Memory B cell (primary cell): ENCODE results near the gene RAB15.
A peak's percentile ranks its signal among the peaks of the same experiment; 100 is the strongest.

Experiments
- ATAC-seq: fragments of 150-1000 bp; cut with Tn5 transposase; 2 replicates; pipeline ENCODE4 v1.10.0; 2021; ENCODE audit warnings: low read depth, mild to moderate bottlenecking, moderate library complexity
- DNase-seq, 2 donors: peaks; one replicate each; pipeline ENCODE4 v3.0.0; 2022; ENCODE audit warnings: low spot score in 2 of 2
- H3K27ac Mint-ChIP-seq: one replicate; pipeline ENCODE4 v1.8.0; 2022; ENCODE audit warnings: mild to moderate bottlenecking, moderate library complexity, mixed read lengths
- H3K27me3 Mint-ChIP-seq: one replicate; pipeline ENCODE4 v1.8.0; 2022; ENCODE audit warnings: mixed read lengths
- H3K36me3 Mint-ChIP-seq: one replicate; pipeline ENCODE4 v1.8.0; 2022; ENCODE audit warnings: mild to moderate bottlenecking, mixed read lengths
- H3K4me1 Mint-ChIP-seq: one replicate; pipeline ENCODE4 v1.8.0; 2022; ENCODE audit warnings: mixed read lengths
- H3K4me3 Mint-ChIP-seq: one replicate; pipeline ENCODE4 v1.8.0; 2022; ENCODE audit warnings: mild to moderate bottlenecking, moderate library complexity, mixed read lengths
- H3K9me3 Mint-ChIP-seq: one replicate; pipeline ENCODE4 v1.8.0; 2022; ENCODE audit warnings: mixed read lengths

Gene RAB15

DNA sequence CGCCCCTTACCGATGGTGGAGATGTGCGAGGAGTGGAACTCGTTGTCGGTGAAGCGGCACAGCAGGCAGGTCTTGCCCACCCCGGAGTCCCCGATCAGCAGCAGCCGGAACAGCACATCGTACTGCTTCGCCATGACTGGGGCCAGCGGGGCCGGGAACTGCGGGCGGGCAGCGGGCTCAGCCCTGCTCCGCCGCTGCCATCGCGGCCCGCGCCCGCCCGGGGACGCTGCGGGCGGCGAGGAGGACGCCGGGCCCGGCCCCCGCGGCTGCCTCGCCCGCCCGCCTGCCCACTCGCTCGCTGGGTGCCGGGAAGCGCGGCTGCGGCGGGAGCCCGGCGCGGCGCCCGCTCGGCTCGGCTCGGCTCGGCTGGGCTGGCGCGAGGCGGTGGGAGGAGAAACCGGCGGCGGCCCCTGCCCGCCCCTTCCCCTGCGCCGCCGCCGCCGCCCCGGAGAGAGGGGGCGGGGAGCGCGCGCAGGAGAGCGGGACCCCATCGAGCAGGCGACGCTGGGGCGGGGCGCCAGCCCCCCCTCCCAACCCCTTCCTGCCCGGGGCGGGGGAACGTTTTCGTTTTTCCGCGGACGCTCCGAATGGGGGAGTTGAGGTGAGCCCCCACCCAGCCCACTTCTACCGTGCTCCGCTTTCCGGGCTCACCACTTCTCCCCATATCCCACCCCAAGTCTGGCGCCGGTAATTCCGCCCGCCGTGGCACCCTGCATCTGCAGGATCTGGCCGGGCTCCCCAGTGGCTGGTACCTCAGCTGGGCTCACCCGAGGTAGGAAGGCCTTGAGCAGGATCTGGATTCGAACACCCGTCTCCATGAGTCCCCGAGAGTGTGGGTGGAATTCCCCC is at the start of gene RAB15:
RAB15 (minus strand) TSS at position 394 of the 849 bp plus-strand sequence; CDS start at position 134, 260 bp downstream.
- DNase-seq (peak in 1 of 2 donors; percentile 22), ATAC-seq (peak; percentile 63)
- no peak within 1 kb of the TSS for H3K27ac Mint-ChIP-seq
- H3K4me3 Mint-ChIP-seq = peak within 1 kb of the TSS; percentile 86
- peaks cover 6% of the 10 kb centered on the region for H3K4me1 Mint-ChIP-seq
- peaks cover 13% of the 10 kb centered on the region for H3K27me3 Mint-ChIP-seq
- peaks cover 2% of the 10 kb centered on the region for H3K36me3 Mint-ChIP-seq
- H3K9me3 Mint-ChIP-seq = no peaks in the 10 kb centered on the region

DNA sequence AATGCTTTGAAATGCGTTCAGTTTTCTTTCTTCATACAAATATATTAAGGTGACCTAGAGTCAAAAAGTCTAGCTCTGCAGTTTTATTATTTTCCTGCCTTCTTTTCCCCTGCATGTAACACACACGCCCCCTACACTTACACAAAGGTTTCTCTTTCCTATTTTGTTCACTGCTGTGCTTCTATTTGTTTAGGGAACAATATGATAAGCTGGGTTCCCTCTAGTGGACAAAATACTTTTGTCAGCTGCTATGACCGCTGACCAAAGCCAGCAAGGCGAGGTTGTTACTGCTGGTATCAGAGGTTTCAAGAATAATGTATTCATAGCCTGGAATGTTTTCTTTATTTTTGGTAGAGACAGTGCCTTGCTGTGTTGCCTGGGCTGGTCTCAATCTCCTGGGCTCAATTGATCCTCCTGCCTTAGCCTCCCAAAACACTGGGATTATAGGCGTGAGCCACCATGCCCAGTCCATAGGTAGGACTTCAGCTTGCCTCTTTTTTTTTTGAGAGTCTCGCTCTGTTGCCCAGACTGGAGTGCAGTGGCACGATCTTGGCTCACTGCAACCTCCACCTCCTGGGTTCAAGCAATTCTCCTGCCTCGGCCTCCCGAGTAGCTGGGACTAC is 47.9 kb upstream of the RAB15 start:
- Mint-ChIP-seq H3K27ac (peak overlapping the region; percentile 12), H3K9me3 (no peaks in the 10 kb centered on the region), H3K4me3 (no peak overlapping the region), H3K27me3 (no peaks in the 10 kb centered on the region), H3K36me3 (peaks cover 7% of the 10 kb centered on the region), H3K4me1 (no peaks in the 10 kb centered on the region)
- DNase-seq (no peak), ATAC-seq (peak; percentile 29)

DNA sequence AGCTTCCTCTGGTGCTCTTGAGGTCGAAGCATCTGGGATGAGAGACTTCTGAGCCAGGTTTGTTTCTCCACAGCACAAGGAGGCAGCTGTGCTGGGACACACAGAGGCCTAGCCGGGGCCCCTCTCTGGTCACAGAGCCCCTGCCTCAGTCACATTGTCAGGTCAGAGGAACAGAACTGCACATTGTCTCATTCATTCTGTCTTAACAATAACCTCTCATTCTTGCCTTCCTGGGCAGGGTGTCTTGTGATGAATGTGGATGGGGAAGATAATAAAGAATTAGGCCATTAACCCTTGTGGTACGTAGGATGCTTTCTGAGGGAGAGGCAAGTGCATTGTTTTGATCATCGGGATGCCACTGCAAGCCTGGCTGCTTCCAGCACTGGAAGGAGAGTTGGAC is 44.3 kb upstream of the RAB15 start:
- no peak for ATAC-seq
- no peaks in the 10 kb centered on the region for H3K9me3 Mint-ChIP-seq
- no peaks in the 10 kb centered on the region for H3K4me1 Mint-ChIP-seq
- peaks cover 18% of the 10 kb centered on the region for H3K36me3 Mint-ChIP-seq
- H3K27me3 Mint-ChIP-seq = no peaks in the 10 kb centered on the region
- no peak overlapping the region for H3K4me3 Mint-ChIP-seq
- no peak for DNase-seq
- no peak overlapping the region for H3K27ac Mint-ChIP-seq

DNA sequence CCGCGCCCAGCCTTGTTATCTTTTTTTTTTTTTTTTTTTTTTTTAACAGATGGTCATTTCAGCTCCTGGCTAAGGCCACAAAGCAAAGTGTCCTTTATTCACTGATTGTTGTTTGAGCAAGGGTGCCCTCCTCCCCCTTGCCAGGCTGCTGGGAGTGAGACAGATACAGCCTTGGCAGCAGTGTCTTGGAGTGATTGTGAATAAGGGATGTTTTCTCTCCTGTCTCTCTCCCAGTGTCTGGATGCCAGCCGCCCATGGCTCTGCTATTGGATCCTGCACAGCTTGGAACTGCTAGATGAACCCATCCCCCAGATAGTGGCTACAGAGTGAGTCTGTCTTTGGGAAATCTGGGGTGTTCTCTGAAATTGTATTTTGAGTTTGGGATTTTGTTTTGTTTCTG is 43.3 kb upstream of the RAB15 start:
- Mint-ChIP-seq H3K36me3 (peaks cover 23% of the 10 kb centered on the region), H3K4me1 (no peaks in the 10 kb centered on the region), H3K27me3 (no peaks in the 10 kb centered on the region), H3K4me3 (no peak overlapping the region), H3K27ac (no peak overlapping the region), H3K9me3 (no peaks in the 10 kb centered on the region)
- DNase-seq = no peak
- ATAC-seq = no peak

DNA sequence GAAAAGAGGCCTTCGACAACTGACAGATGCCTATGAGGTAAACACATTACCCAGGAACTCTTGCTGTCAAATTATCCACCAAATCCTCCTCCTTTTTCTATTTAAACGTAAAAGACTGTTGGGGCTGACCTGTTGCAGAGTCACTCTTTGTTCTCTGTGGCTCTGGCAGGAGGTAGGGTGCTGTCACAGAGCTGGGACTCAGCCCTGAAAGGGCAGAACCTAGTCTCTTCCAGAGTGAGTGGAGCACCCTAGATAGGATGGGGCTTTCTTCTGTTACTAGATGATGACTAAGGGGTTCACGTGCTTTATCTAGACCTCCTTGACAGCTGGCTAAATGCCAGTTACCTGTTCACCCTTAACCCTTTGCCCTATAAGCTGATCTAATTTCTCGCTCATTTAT is 40.2 kb upstream of the RAB15 start:
- H3K36me3 Mint-ChIP-seq = peaks cover 37% of the 10 kb centered on the region
- H3K4me1 Mint-ChIP-seq = no peaks in the 10 kb centered on the region
- no peak overlapping the region for H3K4me3 Mint-ChIP-seq
- H3K27me3 Mint-ChIP-seq = no peaks in the 10 kb centered on the region
- H3K9me3 Mint-ChIP-seq = no peaks in the 10 kb centered on the region
- no peak for ATAC-seq
- no peak overlapping the region for H3K27ac Mint-ChIP-seq
- DNase-seq = no peak

DNA sequence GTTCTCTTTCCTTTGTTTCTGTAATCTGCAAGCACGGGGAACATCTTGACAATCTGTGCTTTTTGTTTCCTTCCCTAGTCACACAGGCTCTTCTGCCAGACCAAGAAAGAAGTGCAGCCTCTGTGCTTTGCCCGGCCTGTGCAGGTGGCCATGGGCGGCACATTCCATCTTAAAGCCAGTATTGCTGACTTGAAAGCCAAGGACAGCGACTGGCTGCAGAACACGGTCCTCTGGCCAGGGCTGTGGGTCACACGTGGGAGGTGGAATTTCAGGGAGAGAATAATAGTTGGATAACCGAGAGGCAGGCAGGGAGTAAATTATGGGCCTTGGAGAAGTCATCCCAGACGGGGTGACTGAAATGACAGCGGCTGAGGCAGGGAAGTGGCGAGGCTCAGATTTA is 39.4 kb upstream of the RAB15 start:
- Mint-ChIP-seq H3K4me3 (no peak overlapping the region), H3K36me3 (peaks cover 35% of the 10 kb centered on the region), H3K27me3 (no peaks in the 10 kb centered on the region), H3K27ac (no peak overlapping the region), H3K9me3 (no peaks in the 10 kb centered on the region), H3K4me1 (no peaks in the 10 kb centered on the region)
- DNase-seq (no peak), ATAC-seq (no peak)

DNA sequence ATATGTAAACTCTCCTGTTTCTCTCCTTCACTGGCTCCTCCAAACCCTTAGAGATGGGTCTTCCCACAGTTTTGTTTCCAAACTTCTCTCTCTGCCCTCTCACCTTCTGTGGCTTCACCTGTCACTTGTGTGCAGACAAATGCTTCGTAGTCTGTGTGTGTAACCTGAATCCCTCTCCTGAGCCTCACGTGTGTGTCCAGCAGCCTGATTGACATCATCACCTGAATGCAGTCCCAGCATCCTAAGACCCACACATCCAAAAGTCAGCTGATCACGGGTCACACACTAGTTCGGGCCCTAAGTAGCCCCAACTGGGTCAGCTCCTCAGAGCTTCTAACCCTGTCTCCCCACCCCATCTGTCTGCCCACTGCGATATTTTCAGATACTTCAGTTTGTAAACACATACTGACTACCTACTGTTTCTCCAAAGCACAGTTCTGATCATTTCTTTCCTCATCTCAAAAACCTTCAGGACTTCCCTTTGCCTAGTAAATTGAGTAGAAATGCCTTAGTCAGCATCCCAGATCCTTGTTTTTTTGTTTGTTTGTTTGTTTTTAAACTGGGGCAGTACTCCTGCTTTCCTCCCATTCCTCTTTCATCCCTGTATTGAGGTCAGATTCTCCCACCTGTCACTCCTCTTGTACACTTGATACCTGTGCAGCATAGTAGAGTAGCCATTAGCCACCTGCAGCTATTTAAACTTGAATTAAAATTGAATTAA is 38.2 kb upstream of the RAB15 start:
- Mint-ChIP-seq H3K4me3 (no peak overlapping the region), H3K27me3 (no peaks in the 10 kb centered on the region), H3K36me3 (peaks cover 34% of the 10 kb centered on the region), H3K4me1 (peaks cover 2% of the 10 kb centered on the region), H3K9me3 (no peaks in the 10 kb centered on the region), H3K27ac (no peak overlapping the region)
- no peak for DNase-seq
- no peak for ATAC-seq

DNA sequence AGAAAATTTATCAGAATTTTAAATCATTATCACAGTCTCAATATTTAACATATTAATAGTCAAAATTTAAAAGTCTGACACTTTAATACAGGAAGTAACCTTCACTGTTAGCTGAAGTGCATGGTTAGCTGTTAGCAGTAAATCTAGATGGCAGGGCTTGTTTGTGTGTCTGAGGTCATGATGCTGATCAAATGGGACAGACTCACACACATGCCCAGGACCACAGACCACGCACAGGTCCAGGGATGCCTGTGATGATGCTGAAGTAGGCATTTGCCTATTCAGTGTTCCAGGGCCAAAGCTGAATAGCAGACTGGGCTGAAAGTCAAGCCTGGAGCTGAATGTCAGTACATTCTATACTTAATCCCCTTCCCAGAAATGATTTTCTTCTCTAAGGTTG is 35.1 kb upstream of the RAB15 start:
- Mint-ChIP-seq H3K4me1 (peaks cover 2% of the 10 kb centered on the region), H3K4me3 (no peak overlapping the region), H3K9me3 (no peaks in the 10 kb centered on the region), H3K27me3 (no peaks in the 10 kb centered on the region), H3K36me3 (peaks cover 28% of the 10 kb centered on the region), H3K27ac (no peak overlapping the region)
- DNase-seq = no peak
- no peak for ATAC-seq

DNA sequence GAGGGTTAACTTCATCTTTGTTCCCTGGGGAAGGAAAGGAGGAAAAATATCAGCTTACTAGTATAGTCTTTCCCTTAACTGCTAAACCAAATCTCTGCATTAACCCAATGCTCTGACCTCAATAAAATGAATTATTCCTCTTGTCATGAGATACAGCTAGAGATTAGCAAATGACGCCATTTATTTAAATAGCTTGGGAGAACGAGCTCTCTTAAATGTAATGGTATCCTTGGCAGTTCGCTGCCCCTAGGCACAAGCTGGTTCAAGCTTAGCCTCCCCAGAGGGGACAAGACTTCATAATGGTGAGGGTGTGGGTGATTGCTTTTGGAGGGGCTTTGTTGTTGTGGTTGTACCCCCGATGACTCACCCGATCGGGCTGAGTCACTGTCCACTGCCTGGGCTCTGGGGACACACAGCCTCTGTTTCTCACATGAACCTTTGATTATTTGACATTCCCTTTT is 34.2 kb upstream of the RAB15 start:
- Mint-ChIP-seq H3K27ac (no peak overlapping the region), H3K36me3 (peaks cover 25% of the 10 kb centered on the region), H3K9me3 (no peaks in the 10 kb centered on the region), H3K4me3 (no peak overlapping the region), H3K27me3 (no peaks in the 10 kb centered on the region), H3K4me1 (peaks cover 2% of the 10 kb centered on the region)
- DNase-seq (no peak), ATAC-seq (no peak)

DNA sequence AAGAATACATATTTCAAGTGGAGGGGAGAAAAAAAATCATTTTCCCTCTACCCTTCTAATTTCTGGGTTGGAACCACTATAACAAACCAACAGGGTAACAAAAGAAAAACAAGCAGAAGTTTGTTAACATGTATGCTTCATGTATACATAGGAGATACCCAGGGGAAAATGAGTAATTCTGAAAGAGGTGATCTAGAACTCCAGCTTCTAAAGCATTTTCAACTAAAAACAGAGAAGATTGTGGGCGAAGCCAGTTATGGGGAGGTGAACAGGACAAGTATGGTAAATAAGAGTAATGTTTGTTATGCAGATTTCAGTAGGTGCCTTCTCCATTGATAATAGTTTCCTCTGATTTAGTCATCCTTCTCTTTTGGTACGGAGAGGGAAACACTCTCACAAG is 31.3 kb upstream of the RAB15 start:
- peaks cover 2% of the 10 kb centered on the region for H3K4me1 Mint-ChIP-seq
- H3K9me3 Mint-ChIP-seq = no peaks in the 10 kb centered on the region
- no peak overlapping the region for H3K4me3 Mint-ChIP-seq
- ATAC-seq (no peak), DNase-seq (no peak)
- no peaks in the 10 kb centered on the region for H3K27me3 Mint-ChIP-seq
- no peak overlapping the region for H3K27ac Mint-ChIP-seq
- H3K36me3 Mint-ChIP-seq = peaks cover 8% of the 10 kb centered on the region

DNA sequence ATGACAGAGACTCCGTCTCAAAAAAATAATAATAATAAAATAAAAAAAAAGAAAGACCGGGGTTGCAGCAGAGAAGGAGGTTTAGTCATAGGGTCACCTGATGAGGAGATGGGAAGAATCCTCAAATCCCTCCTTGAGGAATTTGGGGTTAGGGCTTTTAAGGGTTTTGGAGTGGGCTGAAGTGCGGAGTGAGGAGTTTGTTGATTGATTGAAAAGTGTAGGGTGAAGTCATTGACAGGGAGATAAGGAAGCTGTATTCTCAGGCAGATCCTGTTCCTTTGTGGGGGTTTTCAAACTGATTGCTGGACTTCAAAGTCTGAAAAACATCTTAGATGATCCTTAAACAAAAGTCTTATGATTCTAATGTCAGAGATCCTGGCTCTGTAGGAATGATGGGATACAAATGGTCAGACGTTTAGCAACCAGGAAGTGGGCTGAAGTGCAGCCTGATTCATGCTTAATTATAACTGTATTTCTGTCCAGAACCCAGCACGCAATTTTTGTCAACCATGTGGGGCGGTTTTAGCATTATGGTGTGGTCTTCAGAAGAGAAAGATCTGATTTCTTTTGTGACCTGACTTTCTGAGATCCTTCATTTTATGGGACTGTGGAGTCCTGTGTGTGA is 30.6 kb upstream of the RAB15 start:
- Mint-ChIP-seq H3K4me1 (peaks cover 2% of the 10 kb centered on the region), H3K27me3 (no peaks in the 10 kb centered on the region), H3K36me3 (peaks cover 6% of the 10 kb centered on the region), H3K9me3 (no peaks in the 10 kb centered on the region), H3K27ac (no peak overlapping the region), H3K4me3 (no peak overlapping the region)
- ATAC-seq (no peak), DNase-seq (no peak)

DNA sequence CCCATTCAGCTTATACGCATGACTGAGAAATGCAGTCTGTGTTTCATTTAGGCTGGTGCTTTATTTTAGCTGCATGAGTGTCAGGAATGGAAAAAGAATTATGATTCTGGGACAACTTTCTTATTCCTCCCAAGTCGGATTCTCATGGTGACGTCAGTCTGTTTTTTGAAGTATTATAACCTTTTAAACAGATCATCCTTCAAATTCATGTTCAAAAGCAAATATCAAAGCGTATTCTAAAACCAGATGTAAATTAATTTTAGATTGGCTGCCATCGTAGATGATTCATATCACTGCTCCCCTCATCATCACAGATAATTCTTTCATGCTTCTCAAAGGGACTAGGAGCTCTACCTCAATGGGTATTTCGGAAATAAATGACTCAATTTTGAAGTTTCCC is 29.6 kb upstream of the RAB15 start:
- Mint-ChIP-seq H3K4me3 (no peak overlapping the region), H3K9me3 (no peaks in the 10 kb centered on the region), H3K27ac (no peak overlapping the region), H3K4me1 (peaks cover 7% of the 10 kb centered on the region), H3K27me3 (no peaks in the 10 kb centered on the region), H3K36me3 (peaks cover 6% of the 10 kb centered on the region)
- ATAC-seq = no peak
- no peak for DNase-seq

DNA sequence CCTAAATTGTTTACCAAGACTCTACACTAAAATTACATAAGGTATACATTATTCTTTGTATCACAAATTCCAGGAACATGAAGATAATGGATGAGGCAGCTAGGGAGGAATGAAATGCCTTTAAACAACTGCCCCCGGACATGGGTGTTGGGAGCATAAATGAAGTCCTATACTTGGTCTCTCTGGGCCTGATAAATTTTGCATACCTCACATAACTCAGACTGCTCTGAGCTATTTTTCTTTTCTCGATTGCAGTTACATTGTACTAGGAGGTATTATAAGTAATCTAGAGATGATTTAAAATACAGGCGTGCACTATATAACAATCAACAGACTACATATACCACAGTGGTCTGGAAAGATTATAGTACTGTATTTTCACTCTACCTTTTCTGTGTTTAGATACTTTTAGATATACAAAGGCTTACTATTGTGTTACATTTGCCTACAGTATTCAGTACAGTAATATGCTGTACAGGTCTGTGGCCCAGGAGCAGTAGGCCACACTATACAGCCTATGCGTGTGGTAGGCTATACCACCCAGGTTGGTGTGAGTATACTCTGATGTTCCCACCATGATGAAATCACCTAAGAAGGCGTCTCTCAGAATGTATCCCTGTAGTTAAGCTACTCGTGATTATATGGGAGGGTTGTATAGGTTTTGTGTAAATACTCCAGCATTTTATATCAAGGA is 28.9 kb upstream of the RAB15 start:
- DNase-seq = no peak
- Mint-ChIP-seq H3K27me3 (no peaks in the 10 kb centered on the region), H3K4me3 (no peak overlapping the region), H3K36me3 (peaks cover 5% of the 10 kb centered on the region), H3K9me3 (no peaks in the 10 kb centered on the region), H3K4me1 (peaks cover 7% of the 10 kb centered on the region), H3K27ac (no peak overlapping the region)
- no peak for ATAC-seq
